Ascending aorta (tissue), 2 donors: Measurements from ENCODE around the gene C1GALT1C1. TPM values are rescaled to one million over a fixed set of nuclear protein-coding genes. Genes with fewer than 3 reads are reported as not detected.

Experiments used
- DNase-seq, 2 donors: peaks; one replicate each; pipeline ENCODE4 v3.0.0-alpha.2; 2019; ENCODE audit warnings: low spot score in 2 of 2
- H3K27ac ChIP-seq, 2 donors: fragments of 200-600 bp; sonication (generic); one replicate each; pipeline ENCODE4 v1.5.1; 2016 to 2017; ENCODE audit warnings: mild to moderate bottlenecking in 1 of 2
- H3K27me3 ChIP-seq: fragments of 200-600 bp; sonication (generic); one replicate; pipeline ENCODE4 v1.5.1; 2017
- H3K36me3 ChIP-seq, 2 donors: fragments of 200-600 bp; sonication (generic); one replicate each; pipeline ENCODE4 v1.5.1; 2016
- H3K4me1 ChIP-seq, 2 donors: fragments of 200-600 bp; sonication (generic); one replicate each; pipeline ENCODE4 v1.5.1; 2016 to 2017; ENCODE audit warnings: mild to moderate bottlenecking in 1 of 2
- H3K4me3 ChIP-seq, 2 donors: fragments of 200-600 bp; sonication (generic); one replicate each; pipeline ENCODE4 v1.5.1; 2016 to 2017; ENCODE audit warnings: mild to moderate bottlenecking in 1 of 2
- H3K9me3 ChIP-seq, 2 donors: fragments of 200-600 bp; sonication (generic); one replicate each; pipeline ENCODE4 v1.5.1; 2016
- CTCF ChIP-seq, 3 experiments: fragments of 200-600 bp in 2 of 3; fragments of 450-650 bp in 1 of 3; sonication (generic) in 2 of 3; IDR thresholded peaks; one replicate each; pipeline ENCODE4 v1.5.1; 2016 to 2019; ENCODE audit warnings: antibody characterized with exemption in 3 of 3, mild to moderate bottlenecking in 1 of 3, moderate library complexity in 1 of 3
- intact Hi-C: fragments of 100-400 bp; cut with DNase I; formaldehyde crosslinking; loops from one replicate; pipeline ENCODE4 v1.15.1; 2023
- total RNA-seq: library from RNA; depleted of rRNA; stranded (reverse); fragments of >200 nt; gene quantifications from one replicate; pipeline ENCODE4 v1.1.0, GENCODE V29; 2016

C1GALT1C1 gene
- total RNA-seq = 43.4 TPM

GRCh38 chrX:120629667-120630537 lies at the start of gene C1GALT1C1:
C1GALT1C1 (minus strand) TSS chrX:120630054; CDS start chrX:120627166, 2,888 bp downstream.
- peak within 1 kb of the TSS; percentile 77 to 90 for H3K27ac ChIP-seq
- peak within 1 kb of the TSS; percentile 62 to 73 for H3K4me3 ChIP-seq
- no peaks in the 10 kb centered on the region for H3K9me3 ChIP-seq
- H3K36me3 ChIP-seq = no peaks in the 10 kb centered on the region
- intact Hi-C loops = loop anchor here (1.0 to 10.0 kb wide), 4 partner anchors 26 to 145 kb away; partner anchors contain the start of gene MCTS1
- no peaks in the 10 kb centered on the region for H3K27me3 ChIP-seq
- peak; percentile 72 to 93 for DNase-seq
- TF ChIP-seq CTCF (IDR thresholded peaks at IDR 0.05) = no peak
- no peaks in the 10 kb centered on the region for H3K4me1 ChIP-seq

DNA sequence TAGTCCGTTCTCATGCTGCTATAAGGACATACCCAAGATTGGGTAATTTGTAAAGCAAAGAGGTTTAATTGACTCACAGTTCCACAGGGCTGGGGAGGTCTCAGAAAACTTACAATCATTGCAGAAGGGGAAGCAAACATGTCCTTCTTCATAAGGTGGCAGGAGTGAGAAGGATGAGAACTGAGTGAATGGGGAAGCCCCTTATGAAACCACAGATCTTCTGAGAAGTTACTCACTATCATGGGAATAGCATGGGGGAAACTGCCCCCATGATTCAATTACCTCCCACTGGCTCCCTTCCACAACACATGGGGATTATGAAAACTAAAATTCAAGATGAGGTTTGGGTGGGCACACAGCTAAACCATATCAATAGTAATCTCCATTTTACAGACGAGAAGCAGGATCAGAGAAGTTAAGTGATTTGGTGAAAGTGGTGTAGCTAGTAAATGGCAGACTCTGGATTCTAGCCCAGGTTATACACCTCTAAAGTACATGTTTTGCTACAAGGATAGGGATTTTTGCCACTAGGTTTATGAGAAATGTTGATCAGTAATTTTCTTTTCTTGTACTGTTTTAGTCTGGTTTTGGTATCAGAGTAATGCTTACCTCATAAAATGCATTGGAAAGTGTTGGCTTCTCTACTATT lies 47.3 kb upstream of the C1GALT1C1 start:
- no peak for DNase-seq
- intact Hi-C loops = no loop called here
- no peaks in the 10 kb centered on the region for H3K27me3 ChIP-seq
- H3K4me3 ChIP-seq = no peak overlapping the region
- TF ChIP-seq CTCF (IDR thresholded peaks at IDR 0.05) = no peak
- H3K9me3 ChIP-seq = no peaks in the 10 kb centered on the region
- H3K27ac ChIP-seq = no peak overlapping the region
- no peaks in the 10 kb centered on the region for H3K36me3 ChIP-seq
- peaks cover 0 to 2% of the 10 kb centered on the region in 2 donors for H3K4me1 ChIP-seq

DNA sequence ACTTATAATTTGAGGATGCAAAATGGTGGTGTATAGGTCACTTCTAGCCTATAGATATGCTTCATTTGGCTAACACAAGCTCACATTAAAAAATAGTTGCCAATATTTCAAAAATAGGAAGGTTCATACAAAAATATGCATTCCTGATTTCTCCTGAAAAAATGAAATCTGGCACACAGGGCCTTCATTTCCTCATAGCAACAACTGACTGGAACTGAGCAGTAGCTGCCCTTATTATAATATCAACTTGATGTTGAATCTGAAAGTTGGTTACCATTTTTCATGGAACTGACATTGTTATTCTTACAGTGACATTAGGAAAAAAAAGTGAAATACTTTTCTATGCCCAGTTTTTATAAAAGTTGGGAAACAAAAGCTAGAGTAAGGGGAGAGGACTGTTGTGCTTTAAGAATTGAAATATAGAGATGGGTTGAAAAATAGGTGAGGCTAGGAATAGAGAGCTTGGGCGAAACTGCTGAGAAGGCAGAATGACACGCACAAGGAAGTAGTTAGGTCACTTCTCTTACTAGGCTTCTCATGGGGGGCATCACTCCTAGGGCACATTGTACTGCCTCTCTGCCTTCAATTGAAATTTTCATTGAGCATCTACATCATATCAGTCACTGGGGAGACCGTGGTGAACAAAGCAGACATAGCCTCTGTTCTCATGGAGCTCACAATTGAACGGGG lies 43.1 kb upstream of the C1GALT1C1 start:
- H3K4me1 ChIP-seq = peaks cover 0 to 2% of the 10 kb centered on the region in 2 donors
- no peaks in the 10 kb centered on the region for H3K9me3 ChIP-seq
- DNase-seq = no peak
- H3K4me3 ChIP-seq = no peak overlapping the region
- H3K27me3 ChIP-seq = no peaks in the 10 kb centered on the region
- no peak for TF ChIP-seq CTCF (IDR thresholded peaks at IDR 0.05)
- peak overlapping the region; percentile 80 to 82 for H3K27ac ChIP-seq
- intact Hi-C loops = loop anchor here (5.0 kb wide), 1 partner anchor 41 kb away; the partner anchor contains the start of gene C1GALT1C1
- H3K36me3 ChIP-seq = no peaks in the 10 kb centered on the region

- no peak for TF ChIP-seq CTCF (IDR thresholded peaks at IDR 0.05)
- no peaks in the 10 kb centered on the region for H3K36me3 ChIP-seq
- no peak overlapping the region for H3K4me3 ChIP-seq
- peak in 1 of 2 donors; percentile 72 for DNase-seq
- peak overlapping the region; percentile 80 to 82 for H3K27ac ChIP-seq
- no peaks in the 10 kb centered on the region for H3K27me3 ChIP-seq
- no peaks in the 10 kb centered on the region for H3K9me3 ChIP-seq
- intact Hi-C loops = loop anchor here (5.0 kb wide), 1 partner anchor 40 kb away; the partner anchor contains the start of gene C1GALT1C1
- H3K4me1 ChIP-seq = peaks cover 0 to 2% of the 10 kb centered on the region in 2 donors
Observed at GRCh38 chrX:120672389-120672788, 42.5 kb upstream of the C1GALT1C1 start.

DNA sequence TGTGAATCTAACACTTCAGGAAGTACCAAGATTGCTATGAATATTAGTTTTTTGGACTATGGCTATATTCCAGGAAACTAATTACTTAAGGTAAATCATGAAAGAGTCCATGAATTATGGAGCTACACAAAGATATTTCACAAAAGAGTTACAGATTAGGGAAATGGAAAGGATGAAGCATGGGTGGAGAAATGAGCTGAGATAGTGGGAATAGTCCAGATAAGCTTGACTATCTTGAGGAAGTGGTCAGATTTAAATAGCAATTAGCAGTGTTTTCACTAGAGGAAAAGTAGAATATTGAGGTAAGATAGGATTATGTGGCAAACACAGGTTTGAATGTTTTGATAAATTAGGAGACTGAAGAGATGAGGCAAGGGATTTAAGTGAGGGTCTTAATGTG lies 42.1 kb upstream of the C1GALT1C1 start:
- DNase-seq = no peak
- Histone ChIP-seq H3K36me3 (no peaks in the 10 kb centered on the region), H3K9me3 (no peaks in the 10 kb centered on the region), H3K4me1 (peaks cover 0 to 2% of the 10 kb centered on the region in 2 donors), H3K27me3 (no peaks in the 10 kb centered on the region), H3K27ac (peak overlapping the region; percentile 68 to 80), H3K4me3 (no peak overlapping the region)
- intact Hi-C loops = loop anchor here (5.0 kb wide), 1 partner anchor 40 kb away; the partner anchor contains the start of gene C1GALT1C1
- TF ChIP-seq CTCF (IDR thresholded peaks at IDR 0.05) = no peak
